ENCODE measurements around the gene TMEM131L.

TMEM131L gene

DNA sequence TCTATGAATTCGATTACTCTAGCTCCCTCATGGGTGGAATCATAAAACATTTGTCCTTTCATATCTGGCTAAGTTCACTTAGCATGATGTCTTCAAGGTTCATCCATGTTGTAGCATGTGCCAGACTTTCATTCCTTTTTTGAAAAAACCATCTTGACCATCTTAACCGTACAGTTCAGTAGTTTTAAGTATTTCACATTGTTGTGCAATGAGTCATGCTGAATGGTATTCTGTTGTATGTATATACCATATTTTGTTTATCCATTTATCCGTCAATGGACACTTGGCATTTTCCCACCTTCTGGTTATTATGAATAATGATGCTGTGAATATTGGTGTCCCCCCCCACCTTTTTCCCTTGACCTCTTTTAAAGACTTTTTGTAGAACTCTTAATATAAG, 145.5 kb downstream of the TMEM131L start:
- Histone ChIP-seq H3K14ac (ENCODE audit: low read length) (no peak overlapping the region), H3K27me3 (ENCODE audit: insufficient read depth, low read length) (no peaks in the 10 kb centered on the region), H3K79me2 (ENCODE audit: control insufficient read depth, insufficient read depth, low read length, poor library complexity) (no peaks in the 10 kb centered on the region), H3K4me3 (ENCODE audit: low read depth, low read length) (no peak overlapping the region), H3K18ac (ENCODE audit: low read length) (no peak overlapping the region), H3K23ac (ENCODE audit: low read length) (no peak overlapping the region), H3K4me2 (ENCODE audit: low read length) (no peak overlapping the region), H2BK5ac (ENCODE audit: low read depth, low read length, poor library complexity) (no peak overlapping the region), H4K12ac (ENCODE audit: low read depth, low read length) (no peak overlapping the region), H3K9ac (ENCODE audit: low read length) (no peak overlapping the region), H4K91ac (ENCODE audit: low read depth, low read length) (no peak overlapping the region), H3K4ac (ENCODE audit: low read depth, low read length) (no peak overlapping the region), H4K8ac (ENCODE audit: low read depth, low read length) (no peak overlapping the region), H3K9me3 (ENCODE audit: insufficient read depth, low read depth, low read length) (peaks cover 2% of the 10 kb centered on the region), H2BK12ac (ENCODE audit: low read length) (no peak overlapping the region), H3K79me1 (ENCODE audit: low read length) (no peaks in the 10 kb centered on the region), H3K27ac (ENCODE audit: low read depth, low read length) (no peak overlapping the region), H2AK5ac (ENCODE audit: low read length) (no peak overlapping the region), H3K36me3 (ENCODE audit: control insufficient read depth in 1 of 2, insufficient read depth in 2 of 2, low read length in 2 of 2) (peaks cover 2 to 3% of the 10 kb centered on the region in 2 experiments), H2BK120ac (ENCODE audit: insufficient read depth, low read length, poor library complexity) (no peak overlapping the region), H3K4me1 (ENCODE audit: control insufficient read depth in 1 of 2, insufficient read depth in 2 of 2, low read length in 2 of 2) (no peaks in the 10 kb centered on the region), H2AFZ (ENCODE audit: insufficient read depth, low read length, poor library complexity) (no peak overlapping the region)
- DNase-seq = peak in 1 of 2 donors; percentile 38
- WGBS (ENCODE audit: extremely low coverage, insufficient coverage, insufficient read length) = no CpG with 5 or more reads among the region's 3 CpGs

DNA sequence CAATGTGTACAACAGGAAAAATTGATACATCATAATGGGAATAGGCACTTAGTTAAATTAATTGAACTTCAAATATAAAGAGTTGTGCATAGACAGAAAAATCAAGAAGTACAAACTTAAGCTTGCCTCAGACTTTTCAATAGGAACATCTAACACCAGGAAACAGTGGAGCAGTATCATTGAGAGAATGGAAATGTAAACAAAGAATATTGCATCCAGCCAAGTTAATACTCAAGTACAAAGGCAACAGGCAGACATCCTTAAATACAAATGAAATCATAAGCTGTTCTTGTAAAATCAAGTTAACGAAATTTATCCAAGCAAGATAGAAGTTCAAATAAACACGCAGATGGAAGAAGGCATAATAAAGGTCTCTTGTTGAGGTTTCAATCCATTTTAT, 146.7 kb downstream of the TMEM131L start:
- Histone ChIP-seq H3K27ac (ENCODE audit: low read depth, low read length) (no peak overlapping the region), H3K9ac (ENCODE audit: low read length) (no peak overlapping the region), H4K12ac (ENCODE audit: low read depth, low read length) (no peak overlapping the region), H2BK120ac (ENCODE audit: insufficient read depth, low read length, poor library complexity) (no peak overlapping the region), H4K8ac (ENCODE audit: low read depth, low read length) (no peak overlapping the region), H3K36me3 (ENCODE audit: control insufficient read depth in 1 of 2, insufficient read depth in 2 of 2, low read length in 2 of 2) (peaks cover 2 to 3% of the 10 kb centered on the region in 2 experiments), H2BK5ac (ENCODE audit: low read depth, low read length, poor library complexity) (no peak overlapping the region), H2AK5ac (ENCODE audit: low read length) (no peak overlapping the region), H2BK12ac (ENCODE audit: low read length) (no peak overlapping the region), H3K27me3 (ENCODE audit: insufficient read depth, low read length) (no peaks in the 10 kb centered on the region), H3K79me1 (ENCODE audit: low read length) (no peaks in the 10 kb centered on the region), H3K4me2 (ENCODE audit: low read length) (no peak overlapping the region), H3K4ac (ENCODE audit: low read depth, low read length) (no peak overlapping the region), H3K9me3 (ENCODE audit: insufficient read depth, low read depth, low read length) (peaks cover 2% of the 10 kb centered on the region), H3K23ac (ENCODE audit: low read length) (no peak overlapping the region), H3K4me1 (ENCODE audit: control insufficient read depth in 1 of 2, insufficient read depth in 2 of 2, low read length in 2 of 2) (no peaks in the 10 kb centered on the region), H3K18ac (ENCODE audit: low read length) (no peak overlapping the region), H3K4me3 (ENCODE audit: low read depth, low read length) (no peak overlapping the region), H3K14ac (ENCODE audit: low read length) (no peak overlapping the region), H3K79me2 (ENCODE audit: control insufficient read depth, insufficient read depth, low read length, poor library complexity) (no peaks in the 10 kb centered on the region), H4K91ac (ENCODE audit: low read depth, low read length) (no peak overlapping the region), H2AFZ (ENCODE audit: insufficient read depth, low read length, poor library complexity) (no peak overlapping the region)
- WGBS (ENCODE audit: extremely low coverage, insufficient coverage, insufficient read length) = no CpG with 5 or more reads among the region's 2 CpGs
- no peak for DNase-seq

DNA sequence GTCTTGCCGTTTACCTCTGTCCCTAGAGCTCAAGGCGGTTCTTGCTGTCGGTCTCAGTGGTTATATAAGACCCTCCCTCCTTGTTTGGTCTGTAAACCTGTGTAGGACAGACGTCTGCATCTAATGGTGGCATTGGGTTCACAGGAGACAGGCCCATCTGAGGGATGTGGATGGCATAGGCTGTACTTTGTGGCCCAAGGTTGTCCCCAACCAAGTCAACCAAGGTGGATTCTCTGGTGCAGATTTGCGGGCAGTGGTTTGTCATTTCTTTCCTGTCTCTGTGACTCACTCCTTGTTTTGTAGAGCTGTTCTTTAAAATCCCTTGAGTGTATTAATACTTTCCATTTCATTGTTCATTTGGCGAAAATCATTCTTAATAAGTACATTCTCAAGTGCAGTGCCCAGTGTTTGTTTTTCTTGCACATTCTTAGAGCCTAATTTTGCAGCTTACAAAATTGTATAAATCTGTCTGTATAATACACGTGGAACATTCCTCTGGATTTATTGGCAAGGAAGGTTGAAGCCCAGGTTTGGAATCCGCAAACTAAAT, 149.9 kb downstream of the TMEM131L start:
- WGBS (ENCODE audit: extremely low coverage, insufficient coverage, insufficient read length) = no CpG with 5 or more reads among the region's 8 CpGs
- H3K14ac ChIP-seq (ENCODE audit: low read length) = no peak overlapping the region
- no peak overlapping the region for H3K4me2 ChIP-seq (ENCODE audit: low read length)
- H3K27ac ChIP-seq (ENCODE audit: low read depth, low read length) = no peak overlapping the region
- H3K4me1 ChIP-seq (ENCODE audit: control insufficient read depth in 1 of 2, insufficient read depth in 2 of 2, low read length in 2 of 2) = peaks cover 0 to 7% of the 10 kb centered on the region in 2 experiments
- H2AFZ ChIP-seq (ENCODE audit: insufficient read depth, low read length, poor library complexity) = no peak overlapping the region
- peaks cover 2 to 5% of the 10 kb centered on the region in 2 experiments for H3K36me3 ChIP-seq (ENCODE audit: control insufficient read depth in 1 of 2, insufficient read depth in 2 of 2, low read length in 2 of 2)
- no peak overlapping the region for H2BK120ac ChIP-seq (ENCODE audit: insufficient read depth, low read length, poor library complexity)
- no peak overlapping the region for H4K12ac ChIP-seq (ENCODE audit: low read depth, low read length)
- H3K9ac ChIP-seq (ENCODE audit: low read length) = no peak overlapping the region
- H3K23ac ChIP-seq (ENCODE audit: low read length) = no peak overlapping the region
- no peak for DNase-seq
- H3K18ac ChIP-seq (ENCODE audit: low read length) = no peak overlapping the region
- H2BK5ac ChIP-seq (ENCODE audit: low read depth, low read length, poor library complexity) = no peak overlapping the region
- H2AK5ac ChIP-seq (ENCODE audit: low read length) = no peak overlapping the region
- H3K27me3 ChIP-seq (ENCODE audit: insufficient read depth, low read length) = no peaks in the 10 kb centered on the region
- peaks cover 2% of the 10 kb centered on the region for H3K9me3 ChIP-seq (ENCODE audit: insufficient read depth, low read depth, low read length)
- no peak overlapping the region for H4K8ac ChIP-seq (ENCODE audit: low read depth, low read length)
- no peak overlapping the region for H4K91ac ChIP-seq (ENCODE audit: low read depth, low read length)
- H3K79me2 ChIP-seq (ENCODE audit: control insufficient read depth, insufficient read depth, low read length, poor library complexity) = no peaks in the 10 kb centered on the region
- H3K4ac ChIP-seq (ENCODE audit: low read depth, low read length) = no peak overlapping the region
- H2BK12ac ChIP-seq (ENCODE audit: low read length) = no peak overlapping the region
- no peaks in the 10 kb centered on the region for H3K79me1 ChIP-seq (ENCODE audit: low read length)
- H3K4me3 ChIP-seq (ENCODE audit: low read depth, low read length) = no peak overlapping the region

DNA sequence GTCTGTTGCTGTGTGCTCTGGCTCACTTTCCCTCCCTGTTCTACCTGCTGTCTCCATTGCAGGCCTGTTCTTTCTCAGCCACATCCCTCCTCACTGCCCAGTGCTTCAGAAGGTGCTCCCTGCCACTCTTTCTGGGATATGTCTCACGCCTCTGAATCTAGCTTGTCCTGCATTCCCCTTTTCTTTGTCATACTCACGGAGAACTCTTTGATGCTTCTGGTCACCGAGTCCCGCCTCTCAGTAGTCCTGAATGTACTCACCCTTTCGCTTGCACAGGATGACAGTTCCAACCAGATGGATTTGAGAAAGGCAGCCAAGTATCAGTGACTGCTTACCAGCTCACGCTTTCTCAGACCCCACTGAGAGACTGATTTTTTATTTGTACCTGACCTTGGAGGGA, 152.7 kb downstream of the TMEM131L start:
- H3K79me2 ChIP-seq (ENCODE audit: control insufficient read depth, insufficient read depth, low read length, poor library complexity) = no peaks in the 10 kb centered on the region
- no peak overlapping the region for H4K91ac ChIP-seq (ENCODE audit: low read depth, low read length)
- no peak overlapping the region for H2BK12ac ChIP-seq (ENCODE audit: low read length)
- H3K4me3 ChIP-seq (ENCODE audit: low read depth, low read length) = no peak overlapping the region
- H3K4ac ChIP-seq (ENCODE audit: low read depth, low read length) = no peak overlapping the region
- no peak overlapping the region for H2AK5ac ChIP-seq (ENCODE audit: low read length)
- H4K8ac ChIP-seq (ENCODE audit: low read depth, low read length) = no peak overlapping the region
- H3K4me2 ChIP-seq (ENCODE audit: low read length) = no peak overlapping the region
- H3K4me1 ChIP-seq (ENCODE audit: control insufficient read depth in 1 of 2, insufficient read depth in 2 of 2, low read length in 2 of 2) = peaks cover 0 to 7% of the 10 kb centered on the region in 2 experiments
- H3K27me3 ChIP-seq (ENCODE audit: insufficient read depth, low read length) = no peaks in the 10 kb centered on the region
- no peak overlapping the region for H3K14ac ChIP-seq (ENCODE audit: low read length)
- no peak overlapping the region for H3K9ac ChIP-seq (ENCODE audit: low read length)
- H3K79me1 ChIP-seq (ENCODE audit: low read length) = no peaks in the 10 kb centered on the region
- no peak overlapping the region for H3K18ac ChIP-seq (ENCODE audit: low read length)
- WGBS (ENCODE audit: extremely low coverage, insufficient coverage, insufficient read length) = no CpG with 5 or more reads among the region's 6 CpGs
- peaks cover 2 to 10% of the 10 kb centered on the region in 2 experiments for H3K36me3 ChIP-seq (ENCODE audit: control insufficient read depth in 1 of 2, insufficient read depth in 2 of 2, low read length in 2 of 2)
- H2BK5ac ChIP-seq (ENCODE audit: low read depth, low read length, poor library complexity) = no peak overlapping the region
- no peak overlapping the region for H3K23ac ChIP-seq (ENCODE audit: low read length)
- no peak overlapping the region for H2BK120ac ChIP-seq (ENCODE audit: insufficient read depth, low read length, poor library complexity)
- no peak overlapping the region for H2AFZ ChIP-seq (ENCODE audit: insufficient read depth, low read length, poor library complexity)
- H3K27ac ChIP-seq (ENCODE audit: low read depth, low read length) = no peak overlapping the region
- H3K9me3 ChIP-seq (ENCODE audit: insufficient read depth, low read depth, low read length) = peaks cover 2% of the 10 kb centered on the region
- peak in 1 of 2 donors; percentile 17 for DNase-seq
- no peak overlapping the region for H4K12ac ChIP-seq (ENCODE audit: low read depth, low read length)
